ENCODE results near the gene YOD1. TPM values are rescaled to one million over a fixed set of nuclear protein-coding genes. Genes with fewer than 3 reads are reported as not detected.

YOD1 gene
- total RNA-seq, 1 experiment from 2014 or later, result 19.2 TPM

- POLR2A ChIA-PET, result interaction anchor here (0.6 to 33.4 kb wide), 24 partner anchors 9 to 819 kb away, joined by 3 to 2100 read pairs (median 4); partner anchors contain the start of genes C1orf116, DYRK3 and MAPKAPK2
- Mint-ChIP-seq H3K4me3 (ENCODE audit: unreplicated experiment) (peak overlapping the region; percentile 89), H3K27me3 (ENCODE audit: insufficient read depth, unreplicated experiment) (no peaks in the 10 kb centered on the region)
These were observed 1.5 kb downstream of the YOD1 start for GRCh38 chr1:207049514-207049913.

GRCh38 chr1:207049054-207049453 is 2.0 kb downstream of the YOD1 start:
- no peaks in the 10 kb centered on the region for H3K9me3 Mint-ChIP-seq (ENCODE audit: unreplicated experiment)
- peak overlapping the region; percentile 89 for H3K4me3 Mint-ChIP-seq (ENCODE audit: unreplicated experiment)
- CTCF ChIA-PET, result interaction anchor here (0.6 to 8.0 kb wide), 21 partner anchors 9 to 450 kb away, joined by 3 to 168 read pairs (median 8); partner anchors contain the start of genes C1orf116 and CR1
- no peak for DNase-seq (ENCODE audit: unreplicated experiment)
- no peak for TF ChIP-seq CTCF (IDR thresholded peaks at IDR 0.05; ENCODE audit: unreplicated experiment)
- H3K27me3 Mint-ChIP-seq (ENCODE audit: insufficient read depth, unreplicated experiment), result no peaks in the 10 kb centered on the region
- intact Hi-C loops (cut with micrococcal nuclease), result no loop called here
- POLR2A ChIA-PET, result interaction anchor here (0.6 to 33.4 kb wide), 12 partner anchors 8 to 819 kb away, joined by 3 to 2100 read pairs (median 6); partner anchors contain the start of genes C1orf116, DYRK3 and MAPKAPK2
- H3K27ac Mint-ChIP-seq (ENCODE audit: low read depth, unreplicated experiment), result peak overlapping the region; percentile 95
- peaks cover 59% of the 10 kb centered on the region for H3K36me3 Mint-ChIP-seq (ENCODE audit: insufficient read depth, unreplicated experiment)
- BruUV-seq (replicated peaks), result TSS peak; percentile 18
- H3K4me1 Mint-ChIP-seq (ENCODE audit: insufficient read depth, unreplicated experiment), result peaks cover 70% of the 10 kb centered on the region

More at GRCh38 chr1:207049514-207049913, 1.5 kb downstream of the YOD1 start:
- Mint-ChIP-seq H3K36me3 (ENCODE audit: insufficient read depth, unreplicated experiment) (peaks cover 59% of the 10 kb centered on the region), H3K27ac (ENCODE audit: low read depth, unreplicated experiment) (peak overlapping the region; percentile 95), H3K9me3 (ENCODE audit: unreplicated experiment) (no peaks in the 10 kb centered on the region), H3K4me1 (ENCODE audit: insufficient read depth, unreplicated experiment) (peaks cover 73% of the 10 kb centered on the region)
- BruUV-seq (replicated peaks), result no TSS peak
- no peak for TF ChIP-seq CTCF (IDR thresholded peaks at IDR 0.05; ENCODE audit: unreplicated experiment)
- intact Hi-C loops (cut with micrococcal nuclease), result no loop called here
- CTCF ChIA-PET, result interaction anchor here (0.6 to 8.0 kb wide), 32 partner anchors 8 to 450 kb away, joined by 3 to 168 read pairs (median 7); partner anchors contain the start of genes C1orf116 and CR1
- DNase-seq (ENCODE audit: unreplicated experiment), result no peak

- BruUV-seq (replicated peaks), result no TSS peak
- DNase-seq (ENCODE audit: unreplicated experiment), result no peak
- Mint-ChIP-seq H3K4me3 (ENCODE audit: unreplicated experiment) (no peak overlapping the region), H3K36me3 (ENCODE audit: insufficient read depth, unreplicated experiment) (peaks cover 63% of the 10 kb centered on the region), H3K9me3 (ENCODE audit: unreplicated experiment) (no peaks in the 10 kb centered on the region), H3K27ac (ENCODE audit: low read depth, unreplicated experiment) (peak overlapping the region; percentile 95), H3K4me1 (ENCODE audit: insufficient read depth, unreplicated experiment) (peaks cover 65% of the 10 kb centered on the region), H3K27me3 (ENCODE audit: insufficient read depth, unreplicated experiment) (no peaks in the 10 kb centered on the region)
- ChIA-PET POLR2A (interaction anchor here (0.6 to 33.4 kb wide), 13 partner anchors 10 to 451 kb away, joined by 3 to 2100 read pairs (median 4); partner anchors contain the start of genes C1orf116 and DYRK3), CTCF (interaction anchor here (0.6 to 8.0 kb wide), 10 partner anchors 8 to 287 kb away, joined by 3 to 168 read pairs (median 18); partner anchors contain the start of gene C1orf116)
- TF ChIP-seq CTCF (IDR thresholded peaks at IDR 0.05; ENCODE audit: unreplicated experiment), result no peak
- intact Hi-C loops (cut with micrococcal nuclease), result no loop called here
These were observed 3.0 kb downstream of the YOD1 start for GRCh38 chr1:207048041-207048440.

- Mint-ChIP-seq H3K4me1 (ENCODE audit: insufficient read depth, unreplicated experiment) (peaks cover 60% of the 10 kb centered on the region), H3K27ac (ENCODE audit: low read depth, unreplicated experiment) (peak overlapping the region; percentile 95), H3K27me3 (ENCODE audit: insufficient read depth, unreplicated experiment) (no peaks in the 10 kb centered on the region), H3K36me3 (ENCODE audit: insufficient read depth, unreplicated experiment) (peaks cover 63% of the 10 kb centered on the region), H3K4me3 (ENCODE audit: unreplicated experiment) (peak overlapping the region; percentile 50), H3K9me3 (ENCODE audit: unreplicated experiment) (no peaks in the 10 kb centered on the region)
- no TSS peak for BruUV-seq (replicated peaks)
- POLR2A ChIA-PET, result interaction anchor here (0.7 to 33.4 kb wide), 12 partner anchors 10 to 452 kb away, joined by 3 to 2100 read pairs (median 5); partner anchors contain the start of genes C1orf116 and CD55
- TF ChIP-seq CTCF (IDR thresholded peaks at IDR 0.05; ENCODE audit: unreplicated experiment), result no peak
- no peak for DNase-seq (ENCODE audit: unreplicated experiment)
- intact Hi-C loops (cut with micrococcal nuclease), result no loop called here
- CTCF ChIA-PET, result interaction anchor here (0.8 to 8.0 kb wide), 9 partner anchors 15 to 452 kb away, joined by 3 to 168 read pairs (median 7); partner anchors contain the start of gene C1orf116
These were observed 3.5 kb downstream of the YOD1 start for GRCh38 chr1:207047505-207047904.

Data from MCF 10A (cell line).